Parathyroid adenoma (tissue), 2 donors: ENCODE results near the gene GLDC.

Experiments used
- H2AFZ ChIP-seq: fragments of 300-600 bp; sonication (generic); one replicate; pipeline ENCODE4 v1.7.0; 2017; ENCODE audit warnings: antibody characterized with exemption, mild to moderate bottlenecking
- H3K27ac ChIP-seq: fragments of 300-600 bp; sonication (generic); one replicate; pipeline ENCODE4 v1.7.0; 2017
- H3K27me3 ChIP-seq: fragments of 300-600 bp; sonication (generic); one replicate; pipeline ENCODE4 v1.7.0; 2017; ENCODE audit warnings: low read length; ENCODE audit not compliant: control insufficient read depth, insufficient read depth
- H3K36me3 ChIP-seq: fragments of 300-600 bp; sonication (generic); one replicate; pipeline ENCODE4 v1.7.0; 2017; ENCODE audit warnings: low read length; ENCODE audit not compliant: control insufficient read depth, insufficient read depth
- H3K4me1 ChIP-seq: fragments of 300-600 bp; sonication (generic); one replicate; pipeline ENCODE4 v1.7.0; 2017; ENCODE audit warnings: control low read depth
- H3K4me2 ChIP-seq: fragments of 300-600 bp; sonication (generic); one replicate; pipeline ENCODE4 v1.7.0; 2017; ENCODE audit warnings: low read length
- H3K4me3 ChIP-seq: fragments of 300-600 bp; sonication (generic); one replicate; pipeline ENCODE4 v1.7.0; 2017; ENCODE audit warnings: low read depth, low read length
- H3K79me2 ChIP-seq: fragments of 300-600 bp; sonication (generic); one replicate; pipeline ENCODE4 v1.7.0; 2017; ENCODE audit warnings: control low read depth
- H3K9ac ChIP-seq: fragments of 300-600 bp; sonication (generic); one replicate; pipeline ENCODE4 v1.7.0; 2017; ENCODE audit warnings: mild to moderate bottlenecking
- H3K9me3 ChIP-seq: fragments of 300-600 bp; sonication (generic); one replicate; pipeline ENCODE4 v1.7.0; 2017; ENCODE audit warnings: low read length; ENCODE audit not compliant: control insufficient read depth
- TF ChIP-seq, protein P1 (sequence below): fragments of 300-600 bp; sonication (generic); IDR thresholded peaks from one replicate; pipeline ENCODE4 v1.7.0; 2017; ENCODE audit warnings: antibody characterized with exemption, mild to moderate bottlenecking
- donor health status: primary hyperparathyroidism.

The GLDC gene

DNA sequence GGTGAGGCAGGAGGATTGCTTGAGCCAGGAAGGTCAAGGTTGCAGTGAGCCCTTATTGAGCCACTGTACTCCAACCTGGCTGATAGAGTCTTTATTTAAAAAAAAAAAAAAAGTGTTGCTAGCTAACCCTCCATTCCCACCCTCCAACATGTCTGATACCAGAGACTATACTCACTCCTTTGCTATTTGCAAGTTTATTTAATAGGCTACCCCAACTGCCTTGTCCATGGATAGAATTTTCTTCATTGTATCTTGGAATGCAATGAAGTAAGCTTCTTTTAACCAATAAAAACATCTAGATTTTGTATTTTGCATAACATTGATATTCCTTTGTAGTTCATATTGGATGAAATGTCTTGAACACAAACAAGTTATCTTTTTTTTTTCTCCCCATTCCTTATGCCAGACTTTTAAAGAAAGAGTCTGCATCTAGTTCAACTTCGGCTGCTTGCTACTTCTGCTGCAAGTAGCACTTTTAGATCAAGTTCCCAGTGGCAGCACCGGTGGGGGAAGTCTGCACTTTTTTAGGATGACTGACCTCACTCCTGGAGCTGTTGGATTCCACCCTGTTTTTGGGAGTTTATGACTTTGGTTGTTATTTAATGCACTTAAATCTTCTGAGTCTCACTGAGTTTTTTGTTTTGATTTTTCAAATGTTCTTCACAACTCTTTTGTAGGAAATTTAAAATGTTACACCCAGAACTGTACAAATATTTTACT, 120.0 kb downstream of the GLDC start:
- no peak overlapping the region for H3K4me2 ChIP-seq
- H3K27ac ChIP-seq = no peak overlapping the region
- no peaks in the 10 kb centered on the region for H3K36me3 ChIP-seq
- TF ChIP-seq, protein P1, sequence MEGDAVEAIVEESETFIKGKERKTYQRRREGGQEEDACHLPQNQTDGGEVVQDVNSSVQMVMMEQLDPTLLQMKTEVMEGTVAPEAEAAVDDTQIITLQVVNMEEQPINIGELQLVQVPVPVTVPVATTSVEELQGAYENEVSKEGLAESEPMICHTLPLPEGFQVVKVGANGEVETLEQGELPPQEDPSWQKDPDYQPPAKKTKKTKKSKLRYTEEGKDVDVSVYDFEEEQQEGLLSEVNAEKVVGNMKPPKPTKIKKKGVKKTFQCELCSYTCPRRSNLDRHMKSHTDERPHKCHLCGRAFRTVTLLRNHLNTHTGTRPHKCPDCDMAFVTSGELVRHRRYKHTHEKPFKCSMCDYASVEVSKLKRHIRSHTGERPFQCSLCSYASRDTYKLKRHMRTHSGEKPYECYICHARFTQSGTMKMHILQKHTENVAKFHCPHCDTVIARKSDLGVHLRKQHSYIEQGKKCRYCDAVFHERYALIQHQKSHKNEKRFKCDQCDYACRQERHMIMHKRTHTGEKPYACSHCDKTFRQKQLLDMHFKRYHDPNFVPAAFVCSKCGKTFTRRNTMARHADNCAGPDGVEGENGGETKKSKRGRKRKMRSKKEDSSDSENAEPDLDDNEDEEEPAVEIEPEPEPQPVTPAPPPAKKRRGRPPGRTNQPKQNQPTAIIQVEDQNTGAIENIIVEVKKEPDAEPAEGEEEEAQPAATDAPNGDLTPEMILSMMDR = no peak
- no peak overlapping the region for H3K4me3 ChIP-seq
- no peaks in the 10 kb centered on the region for H3K27me3 ChIP-seq
- no peak overlapping the region for H3K9ac ChIP-seq
- no peaks in the 10 kb centered on the region for H3K79me2 ChIP-seq
- H2AFZ ChIP-seq = no peak overlapping the region
- H3K9me3 ChIP-seq = no peaks in the 10 kb centered on the region
- H3K4me1 ChIP-seq = no peaks in the 10 kb centered on the region

DNA sequence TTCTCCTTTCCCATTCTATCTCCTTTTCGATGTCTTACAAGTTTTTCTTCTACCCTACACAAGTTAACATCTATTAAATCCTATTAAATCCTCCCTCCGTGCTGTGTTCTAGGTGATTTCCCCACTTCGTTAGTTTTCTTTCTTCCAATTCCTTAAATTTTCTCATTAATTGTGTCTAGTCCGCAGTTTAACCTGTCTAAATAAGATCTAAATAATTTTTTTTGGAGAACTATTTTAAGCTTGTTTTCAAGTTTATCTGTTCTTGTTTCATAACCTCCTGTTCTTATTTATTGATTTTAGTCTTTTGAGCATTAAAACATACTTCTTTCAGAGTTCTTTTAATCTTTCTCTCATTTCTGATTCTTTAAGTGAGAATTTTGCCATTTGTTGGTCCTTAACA, 123.3 kb downstream of the GLDC start:
- no peak overlapping the region for H3K4me2 ChIP-seq
- H3K4me1 ChIP-seq = no peaks in the 10 kb centered on the region
- no peaks in the 10 kb centered on the region for H3K27me3 ChIP-seq
- no peak overlapping the region for H3K27ac ChIP-seq
- TF ChIP-seq, protein P1 = no peak
- no peaks in the 10 kb centered on the region for H3K79me2 ChIP-seq
- H3K4me3 ChIP-seq = no peak overlapping the region
- H3K9ac ChIP-seq = no peak overlapping the region
- H3K9me3 ChIP-seq = no peaks in the 10 kb centered on the region
- no peaks in the 10 kb centered on the region for H3K36me3 ChIP-seq
- H2AFZ ChIP-seq = no peak overlapping the region

DNA sequence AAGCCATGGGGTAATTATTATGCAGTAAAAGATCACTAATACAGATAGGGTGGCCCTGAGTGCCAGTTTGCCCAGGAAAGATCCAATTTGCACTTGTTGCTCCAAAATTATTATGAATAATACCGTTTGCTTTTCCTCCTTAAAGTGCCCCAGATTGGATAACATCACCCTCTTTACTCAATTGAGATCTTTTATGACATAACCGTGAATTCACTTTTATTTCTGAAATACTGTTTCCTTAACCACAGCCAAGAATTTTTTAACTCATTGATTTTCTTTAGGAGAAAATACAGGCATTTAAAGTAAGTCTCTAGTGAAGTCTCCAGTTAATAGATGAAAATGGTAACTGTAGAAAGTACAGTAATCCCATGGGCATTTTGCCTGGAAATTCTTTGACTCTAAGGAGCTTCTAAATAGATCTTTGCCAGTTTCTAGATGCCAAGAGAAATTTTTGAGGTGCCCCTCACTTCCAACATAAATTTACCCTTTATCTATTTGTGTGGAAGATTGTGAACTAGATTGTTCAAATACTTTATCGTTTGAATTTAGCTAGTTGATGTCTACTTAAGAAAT, 133.4 kb downstream of the GLDC start:
- Histone ChIP-seq H3K79me2 (no peaks in the 10 kb centered on the region), H3K9me3 (no peaks in the 10 kb centered on the region), H3K4me1 (no peaks in the 10 kb centered on the region), H3K27ac (no peak overlapping the region), H3K36me3 (no peaks in the 10 kb centered on the region), H3K4me2 (no peak overlapping the region), H3K4me3 (no peak overlapping the region), H3K9ac (no peak overlapping the region), H2AFZ (no peak overlapping the region), H3K27me3 (no peaks in the 10 kb centered on the region)
- TF ChIP-seq, protein P1 = no peak

DNA sequence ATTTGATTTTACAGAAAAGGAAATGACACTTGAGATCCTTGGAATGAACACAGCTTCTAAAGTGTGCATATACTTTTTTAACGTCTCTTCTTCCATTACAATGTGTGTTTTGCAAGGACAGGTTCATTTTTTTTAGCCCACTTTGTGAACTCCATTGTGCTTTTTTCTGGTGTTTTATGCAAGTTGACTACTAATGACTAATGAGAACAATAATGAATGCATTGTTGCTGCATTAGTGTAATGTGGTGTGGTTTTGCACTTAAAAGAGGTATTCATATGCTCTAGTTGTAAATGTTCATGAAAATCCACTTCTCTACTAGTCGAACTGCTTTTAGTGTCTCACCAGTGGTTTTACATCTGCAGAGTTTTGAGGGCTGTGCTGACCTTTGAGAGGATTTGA, 139.0 kb downstream of the GLDC start:
- Histone ChIP-seq H3K4me2 (no peak overlapping the region), H3K9me3 (no peaks in the 10 kb centered on the region), H3K4me3 (no peak overlapping the region), H3K27me3 (no peaks in the 10 kb centered on the region), H2AFZ (no peak overlapping the region), H3K79me2 (no peaks in the 10 kb centered on the region), H3K4me1 (no peaks in the 10 kb centered on the region), H3K9ac (no peak overlapping the region), H3K27ac (no peak overlapping the region), H3K36me3 (no peaks in the 10 kb centered on the region)
- TF ChIP-seq, protein P1 = no peak

DNA sequence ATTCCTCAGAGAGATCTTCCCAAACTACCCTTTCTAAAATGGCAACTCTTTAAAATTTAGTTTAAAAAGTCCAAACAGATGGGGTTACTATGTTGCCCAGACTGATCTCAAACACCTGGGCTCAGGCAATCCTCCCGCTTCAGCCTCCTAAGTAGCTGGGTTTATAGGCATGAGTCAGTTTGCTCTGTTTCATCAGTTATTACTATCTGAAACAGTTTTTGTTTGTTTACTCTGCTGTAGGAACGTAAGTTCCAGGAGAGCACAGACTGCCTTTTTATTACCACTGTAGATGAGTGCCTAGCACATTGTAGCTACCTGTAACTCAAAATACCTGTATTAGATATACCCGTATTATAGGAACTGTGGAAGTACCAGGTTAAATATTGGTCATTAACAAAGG, 143.1 kb downstream of the GLDC start:
- Histone ChIP-seq H3K4me3 (no peak overlapping the region), H3K36me3 (no peaks in the 10 kb centered on the region), H3K9ac (no peak overlapping the region), H2AFZ (no peak overlapping the region), H3K4me2 (no peak overlapping the region), H3K4me1 (no peaks in the 10 kb centered on the region), H3K27ac (no peak overlapping the region), H3K79me2 (no peaks in the 10 kb centered on the region), H3K27me3 (no peaks in the 10 kb centered on the region), H3K9me3 (no peaks in the 10 kb centered on the region)
- TF ChIP-seq, protein P1 = no peak
